ENCODE measurements around the gene IDI1. TPM values are rescaled to one million over a fixed set of nuclear protein-coding genes. Genes with fewer than 3 reads are reported as not detected.

Gene IDI1
- total RNA-seq, 1 experiment from 2014 or later, result 30.2 TPM

DNA sequence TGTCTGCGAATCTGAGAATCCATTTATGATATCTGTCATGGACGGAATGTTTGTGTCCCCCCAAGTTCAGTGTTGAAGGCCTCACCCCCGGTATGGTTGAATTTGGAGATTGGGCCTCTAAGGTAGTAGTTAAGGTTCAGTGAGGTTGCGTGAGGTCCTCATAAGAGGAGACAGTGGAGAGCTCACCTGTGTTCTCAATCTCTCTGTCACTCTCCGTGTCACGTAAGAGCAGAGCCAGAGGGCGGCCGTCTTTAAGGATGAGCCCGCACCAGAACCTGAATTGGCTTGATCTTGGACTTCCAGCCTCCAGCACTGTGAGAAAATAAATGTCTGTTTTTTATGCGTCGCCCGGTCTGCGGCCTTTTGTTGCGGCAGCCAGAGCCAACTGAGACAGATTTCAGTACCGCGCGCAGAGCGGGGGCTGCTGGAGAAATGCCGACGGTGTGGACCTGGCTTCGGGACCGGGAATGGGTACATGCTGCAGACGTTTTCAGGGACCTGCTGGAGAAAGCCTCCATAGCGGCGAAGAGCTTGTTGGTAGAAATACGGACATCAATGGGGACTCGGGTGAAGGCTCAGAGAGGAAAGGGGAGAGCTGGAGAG is 47.5 kb upstream of the IDI1 start:
- Histone ChIP-seq H3K4me3 (ENCODE audit: low read length) (no peak overlapping the region), H3K4me1 (ENCODE audit: insufficient read depth, low read length) (no peaks in the 10 kb centered on the region), H2AFZ (ENCODE audit: low read length) (no peak overlapping the region), H3K79me2 (ENCODE audit: low read length) (no peaks in the 10 kb centered on the region), H3K9ac (ENCODE audit: low read length) (no peak overlapping the region), H3F3A (ENCODE audit: low read length, unreplicated experiment) (no peaks in the 10 kb centered on the region), H3K9me3 (ENCODE audit: low read length) (no peaks in the 10 kb centered on the region), H3K27me3 (ENCODE audit: low read length) (no peaks in the 10 kb centered on the region), H3K27ac (ENCODE audit: low read length) (no peak overlapping the region), H3K36me3 (ENCODE audit: low read depth, low read length) (no peaks in the 10 kb centered on the region), H3K9me2 (replicated peaks; ENCODE audit: low read length) (no peaks in the 10 kb centered on the region), H4K20me1 (ENCODE audit: low read length) (no peaks in the 10 kb centered on the region), H3K4me2 (ENCODE audit: low read length) (no peak overlapping the region)
- intact Hi-C loops (cut with micrococcal nuclease), result no loop called here
- DNase-seq, result no peak
- ATAC-seq, result no peak
- CTCF ChIA-PET, result no interaction called here
- TF ChIP-seq EZH2phosphoT487 (IDR thresholded peaks at IDR 0.05; ENCODE audit: borderline replicate concordance, low read length) (no peak), EZH2 (IDR thresholded peaks at IDR 0.05; ENCODE audit: low read length, unreplicated experiment) (no peak)
- TF ChIP-seq, protein P1, sequence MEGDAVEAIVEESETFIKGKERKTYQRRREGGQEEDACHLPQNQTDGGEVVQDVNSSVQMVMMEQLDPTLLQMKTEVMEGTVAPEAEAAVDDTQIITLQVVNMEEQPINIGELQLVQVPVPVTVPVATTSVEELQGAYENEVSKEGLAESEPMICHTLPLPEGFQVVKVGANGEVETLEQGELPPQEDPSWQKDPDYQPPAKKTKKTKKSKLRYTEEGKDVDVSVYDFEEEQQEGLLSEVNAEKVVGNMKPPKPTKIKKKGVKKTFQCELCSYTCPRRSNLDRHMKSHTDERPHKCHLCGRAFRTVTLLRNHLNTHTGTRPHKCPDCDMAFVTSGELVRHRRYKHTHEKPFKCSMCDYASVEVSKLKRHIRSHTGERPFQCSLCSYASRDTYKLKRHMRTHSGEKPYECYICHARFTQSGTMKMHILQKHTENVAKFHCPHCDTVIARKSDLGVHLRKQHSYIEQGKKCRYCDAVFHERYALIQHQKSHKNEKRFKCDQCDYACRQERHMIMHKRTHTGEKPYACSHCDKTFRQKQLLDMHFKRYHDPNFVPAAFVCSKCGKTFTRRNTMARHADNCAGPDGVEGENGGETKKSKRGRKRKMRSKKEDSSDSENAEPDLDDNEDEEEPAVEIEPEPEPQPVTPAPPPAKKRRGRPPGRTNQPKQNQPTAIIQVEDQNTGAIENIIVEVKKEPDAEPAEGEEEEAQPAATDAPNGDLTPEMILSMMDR (conservative IDR thresholded peaks at IDR 0.05; ENCODE audit: low read depth, low read length), result no peak
- POLR2A ChIA-PET (ENCODE audit: unreplicated experiment), result no interaction called here
- no TSS peak for BruUV-seq (replicated peaks)

DNA sequence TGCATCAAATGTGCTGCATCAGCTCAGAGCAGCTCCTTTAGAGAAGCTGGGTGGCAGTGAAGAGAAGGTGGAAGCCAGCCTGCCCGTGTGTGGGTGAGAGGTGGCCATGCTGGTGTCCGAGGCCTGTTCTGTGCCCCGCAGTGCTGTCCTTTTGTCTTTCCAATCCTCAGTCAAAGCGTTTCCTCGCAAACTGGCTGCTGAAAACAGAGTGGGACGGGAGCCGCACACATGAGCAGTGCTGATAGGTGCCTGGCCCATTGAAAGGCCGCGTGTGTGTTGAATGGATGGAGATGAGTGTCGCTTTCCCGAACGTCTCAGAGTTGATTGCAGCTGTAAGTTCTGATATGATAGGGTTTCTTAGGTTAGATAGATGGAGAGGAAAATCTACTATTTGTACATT is 46.6 kb upstream of the IDI1 start:
- TF ChIP-seq, protein P1 (conservative IDR thresholded peaks at IDR 0.05; ENCODE audit: low read depth, low read length), result no peak
- TF ChIP-seq EZH2phosphoT487 (IDR thresholded peaks at IDR 0.05; ENCODE audit: borderline replicate concordance, low read length), result no peak
- TF ChIP-seq EZH2 (IDR thresholded peaks at IDR 0.05; ENCODE audit: low read length, unreplicated experiment), result no peak
- H3K9me3 ChIP-seq (ENCODE audit: low read length), result no peaks in the 10 kb centered on the region
- H3K4me3 ChIP-seq (ENCODE audit: low read length), result no peak overlapping the region
- H3K9ac ChIP-seq (ENCODE audit: low read length), result no peak overlapping the region
- no peaks in the 10 kb centered on the region for H3K36me3 ChIP-seq (ENCODE audit: low read depth, low read length)
- CTCF ChIA-PET, result no interaction called here
- H3K4me1 ChIP-seq (ENCODE audit: insufficient read depth, low read length), result no peaks in the 10 kb centered on the region
- H3K27me3 ChIP-seq (ENCODE audit: low read length), result no peaks in the 10 kb centered on the region
- no peaks in the 10 kb centered on the region for H3K9me2 ChIP-seq (replicated peaks; ENCODE audit: low read length)
- H2AFZ ChIP-seq (ENCODE audit: low read length), result no peak overlapping the region
- no peak overlapping the region for H3K27ac ChIP-seq (ENCODE audit: low read length)
- POLR2A ChIA-PET (ENCODE audit: unreplicated experiment), result no interaction called here
- H4K20me1 ChIP-seq (ENCODE audit: low read length), result no peaks in the 10 kb centered on the region
- no peaks in the 10 kb centered on the region for H3K79me2 ChIP-seq (ENCODE audit: low read length)
- BruUV-seq (replicated peaks), result no TSS peak
- DNase-seq, result no peak
- no peak overlapping the region for H3K4me2 ChIP-seq (ENCODE audit: low read length)
- intact Hi-C loops (cut with micrococcal nuclease), result no loop called here
- ATAC-seq, result no peak
- no peaks in the 10 kb centered on the region for H3F3A ChIP-seq (ENCODE audit: low read length, unreplicated experiment)

DNA sequence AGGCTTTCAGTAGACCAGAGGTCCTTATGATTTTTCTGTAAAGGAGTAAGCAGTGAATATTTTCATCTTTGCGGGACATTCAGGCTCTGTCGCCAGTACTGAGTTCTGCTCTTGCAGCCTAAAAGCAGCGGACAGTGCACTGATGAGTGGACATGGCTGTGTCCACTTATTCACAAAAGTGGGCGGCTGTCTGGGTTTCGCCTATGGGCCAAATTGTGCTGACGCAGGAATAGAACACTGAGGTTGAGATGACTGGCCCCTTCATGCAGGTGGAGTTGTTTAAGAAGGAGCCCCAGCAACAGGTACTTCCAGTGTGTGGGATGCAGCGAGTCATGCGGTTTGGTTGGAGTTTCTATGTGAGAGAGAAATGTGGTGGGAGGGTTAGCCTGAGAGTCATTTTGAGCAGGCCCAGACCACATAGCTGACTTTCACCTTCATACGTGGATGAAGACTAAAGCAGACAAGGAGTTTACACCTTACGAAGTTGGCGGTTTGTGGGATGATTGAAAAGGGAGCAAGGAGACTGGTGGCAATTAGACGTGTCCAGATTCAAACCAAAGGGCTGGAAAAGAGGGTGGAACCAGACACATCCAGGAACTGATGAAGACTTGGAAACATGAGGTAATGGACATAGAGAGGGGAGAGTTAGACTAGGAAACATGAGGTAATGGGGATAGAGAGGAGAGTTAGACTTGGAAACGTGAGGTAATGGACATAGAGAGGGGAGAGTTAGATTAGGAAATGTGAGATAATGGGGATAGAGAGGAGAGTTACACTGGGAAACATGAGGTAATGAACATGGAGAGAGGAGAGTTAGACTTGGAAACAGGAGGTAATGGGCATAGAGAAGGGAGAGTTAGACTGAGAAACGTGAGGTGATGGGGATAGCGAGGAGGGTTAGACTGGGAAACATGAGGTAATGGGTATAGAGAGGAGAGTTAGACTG is 45.5 kb upstream of the IDI1 start:
- H3F3A ChIP-seq (ENCODE audit: low read length, unreplicated experiment), result no peaks in the 10 kb centered on the region
- no TSS peak for BruUV-seq (replicated peaks)
- H3K27me3 ChIP-seq (ENCODE audit: low read length), result no peaks in the 10 kb centered on the region
- H3K27ac ChIP-seq (ENCODE audit: low read length), result no peak overlapping the region
- no peak overlapping the region for H3K4me3 ChIP-seq (ENCODE audit: low read length)
- H3K36me3 ChIP-seq (ENCODE audit: low read depth, low read length), result no peaks in the 10 kb centered on the region
- no peaks in the 10 kb centered on the region for H3K9me2 ChIP-seq (replicated peaks; ENCODE audit: low read length)
- no peaks in the 10 kb centered on the region for H4K20me1 ChIP-seq (ENCODE audit: low read length)
- POLR2A ChIA-PET (ENCODE audit: unreplicated experiment), result no interaction called here
- CTCF ChIA-PET, result no interaction called here
- no peaks in the 10 kb centered on the region for H3K4me1 ChIP-seq (ENCODE audit: insufficient read depth, low read length)
- ATAC-seq (no peak), DNase-seq (no peak)
- no peaks in the 10 kb centered on the region for H3K79me2 ChIP-seq (ENCODE audit: low read length)
- no peak overlapping the region for H3K9ac ChIP-seq (ENCODE audit: low read length)
- intact Hi-C loops (cut with micrococcal nuclease), result no loop called here
- H3K9me3 ChIP-seq (ENCODE audit: low read length), result no peaks in the 10 kb centered on the region
- TF ChIP-seq, protein P1 (conservative IDR thresholded peaks at IDR 0.05; ENCODE audit: low read depth, low read length), result no peak
- no peak for TF ChIP-seq EZH2phosphoT487 (IDR thresholded peaks at IDR 0.05; ENCODE audit: borderline replicate concordance, low read length)
- no peak for TF ChIP-seq EZH2 (IDR thresholded peaks at IDR 0.05; ENCODE audit: low read length, unreplicated experiment)
- H3K4me2 ChIP-seq (ENCODE audit: low read length), result no peak overlapping the region
- H2AFZ ChIP-seq (ENCODE audit: low read length), result no peak overlapping the region

Measured in PC-3 (cell line).